NCI-H128 (cell line): Measurements from ENCODE around the gene SLC15A2.
"Not testable (repeated sequence)": the region's sequence is repeated elsewhere in the genome, so short reads cannot be mapped to it uniquely, and the experiment has no call there.

Experiments used
- DNase-seq: peaks from one replicate; lab custom pipeline; 2025; ENCODE audit not compliant: unreplicated experiment; lab: John Stamatoyannopoulos, UW

The SLC15A2 gene

GRCh38 chr3:121894301-121894990, at the start of gene SLC15A2:
Gene SLC15A2 (plus strand): TSS chr3:121894401. CDS start chr3:121894477, 76 bp downstream.
- DNase-seq = no peak

- no peak for DNase-seq
These were observed 49.3 kb upstream of the SLC15A2 start for GRCh38 chr3:121844892-121845291.

- DNase-seq = no peak
These were observed 41.9 kb upstream of the SLC15A2 start for GRCh38 chr3:121852256-121852655.

- DNase-seq = no peak
These were observed 38.6 kb upstream of the SLC15A2 start for GRCh38 chr3:121855555-121855954.

- DNase-seq = not testable (repeated sequence)
These were observed 36.4 kb upstream of the SLC15A2 start for GRCh38 chr3:121857778-121858177.

- not testable (repeated sequence) for DNase-seq
These were observed 31.0 kb upstream of the SLC15A2 start for GRCh38 chr3:121863247-121863646.

- DNase-seq = no peak
These were observed 30.4 kb upstream of the SLC15A2 start for GRCh38 chr3:121863801-121864200.

GRCh38 chr3:121869736-121870135, 24.5 kb upstream of the SLC15A2 start:
- DNase-seq = no peak

- no peak for DNase-seq
These were observed 23.5 kb upstream of the SLC15A2 start for GRCh38 chr3:121870717-121871116.

- DNase-seq = no peak
These were observed 22.8 kb upstream of the SLC15A2 start for GRCh38 chr3:121871430-121871829.

- DNase-seq = no peak
These were observed 15.8 kb upstream of the SLC15A2 start for GRCh38 chr3:121878411-121878810.

- no peak for DNase-seq
These were observed 10.7 kb upstream of the SLC15A2 start for GRCh38 chr3:121883507-121883906.

- no peak for DNase-seq
These were observed 8.8 kb upstream of the SLC15A2 start for GRCh38 chr3:121885386-121885785.

- no peak for DNase-seq
These were observed 920 bp downstream of the SLC15A2 start for GRCh38 chr3:121895121-121895520.

GRCh38 chr3:121895736-121896135, 1.5 kb downstream of the SLC15A2 start:
- DNase-seq = no peak

- DNase-seq = no peak
These were observed 2.6 kb downstream of the SLC15A2 start for GRCh38 chr3:121896823-121897222.

GRCh38 chr3:121897296-121897695, 3.1 kb downstream of the SLC15A2 start:
- DNase-seq = no peak

GRCh38 chr3:121913305-121913990, 19.2 kb downstream of the SLC15A2 start:
- no peak for DNase-seq

GRCh38 chr3:121914081-121914998, 20.1 kb downstream of the SLC15A2 start:
- no peak for DNase-seq

GRCh38 chr3:121916189-121916588, 22.0 kb downstream of the SLC15A2 start:
- DNase-seq = no peak

GRCh38 chr3:121918779-121919483, 24.7 kb downstream of the SLC15A2 start:
- no peak for DNase-seq
